Endothelial cell of umbilical vein (primary cell): ENCODE results near the gene IRF1. TPM values are rescaled to one million over a fixed set of nuclear protein-coding genes. Genes with fewer than 3 reads are reported as not detected.

Experiments used
- BruUV-seq: library from RNA; stranded (reverse); fragments of 400-500 nt; replicated peaks from 2 replicates; lab custom pipeline; 2021; lab: Mats Ljungman, UMichigan
- CTCF ChIA-PET: fragments of 300-600, 350-600 bp; sonication (Branson Sonifier 250); formaldehyde crosslinking; loops from one replicate; lab custom pipeline; 2021; ENCODE audit warnings: antibody characterized with exemption, inconsistent platforms; lab: Charles Lee
- POLR2A ChIA-PET: fragments of 300-600, 350-600 bp; sonication (Branson Sonifier 250); formaldehyde crosslinking; loops from one replicate; lab custom pipeline; 2021; ENCODE audit warnings: antibody characterized with exemption, inconsistent platforms; lab: Charles Lee
- DNase-seq: peaks from one replicate; pipeline ENCODE4 v3.0.0-alpha.2; 2011; ENCODE audit warnings: low read depth, low spot score
- FAIRE-seq: peaks from 2 replicates; lab custom pipeline; 2011; peaks lifted over from hg19 to GRCh38; lab: Jason Lieb, UNC
- H2AFZ ChIP-seq: 2 replicates; pipeline ENCODE4 v1.6.0; 2012; ENCODE audit warnings: low read depth, low read length, control low read depth, inconsistent platforms
- H3K27ac ChIP-seq: 2 replicates; pipeline ENCODE4 v1.5.1; 2011; ENCODE audit warnings: low read depth, mild to moderate bottlenecking, control low read depth, low read length, moderate library complexity; ENCODE audit not compliant: insufficient read depth
- H3K27me3 ChIP-seq, 2 experiments: 2 replicates each; pipeline versions ENCODE4 v1.6.0 to v1.6.1; 2011; ENCODE audit warnings: low read length in 2 of 2, mixed read lengths in 1 of 2; ENCODE audit not compliant: control insufficient read depth in 2 of 2, insufficient read depth in 2 of 2
- H3K36me3 ChIP-seq, 2 experiments: 2 replicates in 1 of 2; 3 replicates in 1 of 2; pipeline ENCODE4 v1.5.1; 2011; ENCODE audit warnings: low read length in 2 of 2, mild to moderate bottlenecking in 1 of 2, moderate library complexity in 1 of 2; ENCODE audit not compliant: control insufficient read depth in 2 of 2, insufficient read depth in 2 of 2; ENCODE audit errors: extremely low read depth in 1 of 2
- H3K4me1 ChIP-seq: 3 replicates; pipeline ENCODE4 v1.5.1; 2011; ENCODE audit warnings: mild to moderate bottlenecking, low read length; ENCODE audit not compliant: control insufficient read depth, insufficient read depth; ENCODE audit errors: extremely low read depth
- H3K4me2 ChIP-seq: 2 replicates; pipeline ENCODE4 v1.6.1; 2011; ENCODE audit warnings: low read length, control low read depth, mixed read lengths; ENCODE audit not compliant: insufficient read depth
- H3K4me3 ChIP-seq, 3 experiments: fragments of 200-600 bp in 1 of 3; sonication (generic), shearing (Covaris generic) in 1 of 3; replicated peaks in 1 of 3; 2 replicates each; pipeline ENCODE4 v1.5.1; 2011 to 2016; ENCODE audit warnings: control low read depth in 3 of 3, low read length in 3 of 3, mild to moderate bottlenecking in 2 of 3, inconsistent platforms in 1 of 3, low read depth in 1 of 3, moderate library complexity in 1 of 3; ENCODE audit not compliant: insufficient read depth in 1 of 3
- H3K79me2 ChIP-seq: 2 replicates; pipeline ENCODE4 v1.6.0; 2012; ENCODE audit warnings: low read length, inconsistent platforms; ENCODE audit not compliant: control insufficient read depth, insufficient read depth
- H3K9ac ChIP-seq: replicated peaks from 2 replicates; pipeline ENCODE3; 2011; ENCODE audit warnings: low read length, control low read depth; ENCODE audit not compliant: insufficient read depth; ENCODE audit errors: extremely low read depth
- H3K9me1 ChIP-seq: replicated peaks from 3 replicates; pipeline ENCODE4 v1.6.0; 2011; ENCODE audit warnings: mild to moderate bottlenecking, low read length; ENCODE audit not compliant: control insufficient read depth, insufficient read depth; ENCODE audit errors: extremely low read depth
- H3K9me3 ChIP-seq: replicated peaks from 2 replicates; pipeline ENCODE4 v1.5.1; 2012; ENCODE audit warnings: low read length, inconsistent platforms; ENCODE audit not compliant: control insufficient read depth, insufficient read depth
- H4K20me1 ChIP-seq: replicated peaks from 2 replicates; pipeline ENCODE3; 2011; ENCODE audit warnings: mild to moderate bottlenecking, low read length; ENCODE audit not compliant: control insufficient read depth, insufficient read depth; ENCODE audit errors: extremely low read depth
- EZH2 ChIP-seq: IDR thresholded peaks from 2 replicates; pipeline ENCODE4 v1.6.1; 2012; ENCODE audit warnings: borderline replicate concordance, low read depth, mild to moderate bottlenecking, moderate library complexity, low read length, inconsistent platforms; ENCODE audit not compliant: severe bottlenecking
- FOS ChIP-seq: IDR thresholded peaks from 2 replicates; pipeline ENCODE4 v1.6.1; 2011; ENCODE audit warnings: mild to moderate bottlenecking, low read length, moderate library complexity, borderline replicate concordance; ENCODE audit not compliant: insufficient read depth
- GATA2 ChIP-seq: IDR thresholded peaks from 2 replicates; pipeline ENCODE4 v1.7.0; 2011; ENCODE audit warnings: low read depth, mild to moderate bottlenecking, moderate library complexity, mixed read lengths, low read length; ENCODE audit not compliant: insufficient read length, insufficient read depth
- JUN ChIP-seq: IDR thresholded peaks from 2 replicates; pipeline ENCODE4 v1.6.1; 2011; ENCODE audit warnings: borderline replicate concordance, low read depth; ENCODE audit not compliant: insufficient read length, insufficient read depth
- MAX ChIP-seq: IDR thresholded peaks from 2 replicates; pipeline ENCODE4 v1.6.1; 2011; ENCODE audit not compliant: insufficient read depth, insufficient read length
- MYC ChIP-seq: IDR thresholded peaks from one replicate; pipeline ENCODE4 v1.6.1; 2011; ENCODE audit warnings: mild to moderate bottlenecking, low read depth, low read length
- POLR2A ChIP-seq: IDR thresholded peaks from 2 replicates; pipeline ENCODE4 v1.6.1; 2012; ENCODE audit warnings: low read depth, mild to moderate bottlenecking, control low read depth, low read length
- POLR2AphosphoS5 ChIP-seq: IDR thresholded peaks from 2 replicates; pipeline ENCODE4 v1.6.1; 2012; ENCODE audit warnings: low read depth, mild to moderate bottlenecking, control low read depth, low read length, moderate library complexity; ENCODE audit not compliant: insufficient read depth
- dilution Hi-C: fragments of 300-500 bp; cut with MboI; formaldehyde crosslinking; loops from one replicate; pipeline ENCODE4 v1.15.0; 2019; ENCODE audit warnings: low sequenced_read_pairs; ENCODE audit not compliant: extremely low pct_ligation_motif_present
- intact Hi-C: fragments of 100-400 bp; cut with micrococcal nuclease; formaldehyde crosslinking; loops from one replicate; pipeline ENCODE4 v1.10.0; 2022
- polyA plus RNA-seq, 4 experiments: library from polyadenylated mRNA; depleted of rRNA in 3 of 4; stranded (reverse) in 3 of 4; unstranded in 1 of 4; fragments of >200 nt; gene quantifications; 2 replicates each; pipeline versions ENCODE4 v1.2.1 to v1.2.3, GENCODE V29; 2011 to 2012; ENCODE audit warnings: missing spikeins in 1 of 4
- total RNA-seq: library from RNA; stranded (reverse); gene quantifications from 2 replicates; pipeline ENCODE4 v1.2.3, GENCODE V29; 2021
- TF ChIP-seq, protein P1 (sequence below), 2 donors: IDR thresholded peaks; 1 replicate in 1 of 2; 2 replicates in 1 of 2; pipeline ENCODE4 v1.5.1; 2011; ENCODE audit warnings: low read length in 2 of 2, mild to moderate bottlenecking in 2 of 2, moderate library complexity in 2 of 2, control low read depth in 1 of 2, inconsistent platforms in 1 of 2, low read depth in 1 of 2; ENCODE audit not compliant: insufficient read depth in 1 of 2; ENCODE audit errors: extremely low read depth in 1 of 2

Gene IRF1
- total and polyA plus RNA-seq, 2 donors (not counting 3 experiments of a cell fraction or from before 2014, with no cell fraction given), result 12.3 to 28.0 TPM

GRCh38 chr5:132486318-132487094 lies 4.1 kb downstream of the IRF1 start:
- no peak for TF ChIP-seq EZH2
- TF ChIP-seq GATA2, result no peak
- no peak for TF ChIP-seq JUN
- no peak for TF ChIP-seq POLR2A
- TF ChIP-seq, protein P1, sequence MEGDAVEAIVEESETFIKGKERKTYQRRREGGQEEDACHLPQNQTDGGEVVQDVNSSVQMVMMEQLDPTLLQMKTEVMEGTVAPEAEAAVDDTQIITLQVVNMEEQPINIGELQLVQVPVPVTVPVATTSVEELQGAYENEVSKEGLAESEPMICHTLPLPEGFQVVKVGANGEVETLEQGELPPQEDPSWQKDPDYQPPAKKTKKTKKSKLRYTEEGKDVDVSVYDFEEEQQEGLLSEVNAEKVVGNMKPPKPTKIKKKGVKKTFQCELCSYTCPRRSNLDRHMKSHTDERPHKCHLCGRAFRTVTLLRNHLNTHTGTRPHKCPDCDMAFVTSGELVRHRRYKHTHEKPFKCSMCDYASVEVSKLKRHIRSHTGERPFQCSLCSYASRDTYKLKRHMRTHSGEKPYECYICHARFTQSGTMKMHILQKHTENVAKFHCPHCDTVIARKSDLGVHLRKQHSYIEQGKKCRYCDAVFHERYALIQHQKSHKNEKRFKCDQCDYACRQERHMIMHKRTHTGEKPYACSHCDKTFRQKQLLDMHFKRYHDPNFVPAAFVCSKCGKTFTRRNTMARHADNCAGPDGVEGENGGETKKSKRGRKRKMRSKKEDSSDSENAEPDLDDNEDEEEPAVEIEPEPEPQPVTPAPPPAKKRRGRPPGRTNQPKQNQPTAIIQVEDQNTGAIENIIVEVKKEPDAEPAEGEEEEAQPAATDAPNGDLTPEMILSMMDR (IDR thresholded peaks at IDR 0.05; ENCODE audit: extremely low read depth in 1 of 2, insufficient read depth in 1 of 2, low read depth in 1 of 2, low read length in 2 of 2), result no peak
- no peak for TF ChIP-seq MAX
- TF ChIP-seq POLR2AphosphoS5, result no peak
- TF ChIP-seq FOS, result no peak
- no peak for TF ChIP-seq MYC
- FAIRE-seq (no peak), DNase-seq (no peak)
- peaks cover 19% of the 10 kb centered on the region for H3K4me1 ChIP-seq
- intact Hi-C loops, result no loop called here
- H3K4me2 ChIP-seq, result no peak overlapping the region
- H2AFZ ChIP-seq, result no peak overlapping the region
- H3K27ac ChIP-seq, result no peak overlapping the region
- H3K4me3 ChIP-seq, result no peak overlapping the region
- H3K9me3 ChIP-seq, result no peaks in the 10 kb centered on the region
- no peaks in the 10 kb centered on the region for H3K27me3 ChIP-seq
- POLR2A ChIA-PET, result no interaction called here
- no peak overlapping the region for H3K9ac ChIP-seq
- no peaks in the 10 kb centered on the region for H4K20me1 ChIP-seq
- no peaks in the 10 kb centered on the region for H3K9me1 ChIP-seq
- peaks cover 20% of the 10 kb centered on the region for H3K79me2 ChIP-seq
- BruUV-seq, result no TSS peak
- H3K36me3 ChIP-seq, result peaks cover 12 to 43% of the 10 kb centered on the region in 2 experiments
- dilution Hi-C loops, result no loop called here
- CTCF ChIA-PET, result no interaction called here
